B cell (primary cell): ENCODE results near the gene TRMT61A.
"Not testable (repeated sequence)": the region's sequence is repeated elsewhere in the genome, so short reads cannot be mapped to it uniquely, and the experiment has no call there.

ENCODE experiments used
- CTCF ChIP-seq: fragments of 200-600 bp; IDR thresholded peaks from one replicate; pipeline ENCODE4 v1.8.0; 2022; ENCODE audit warnings: antibody characterized with exemption, mild to moderate bottlenecking
- EZH2 ChIP-seq: IDR thresholded peaks from 2 replicates; pipeline ENCODE4 v1.6.1; 2012; ENCODE audit warnings: borderline replicate concordance, low read depth, mild to moderate bottlenecking, moderate library complexity, low read length; ENCODE audit not compliant: insufficient read depth, poor library complexity, severe bottlenecking

DNA sequence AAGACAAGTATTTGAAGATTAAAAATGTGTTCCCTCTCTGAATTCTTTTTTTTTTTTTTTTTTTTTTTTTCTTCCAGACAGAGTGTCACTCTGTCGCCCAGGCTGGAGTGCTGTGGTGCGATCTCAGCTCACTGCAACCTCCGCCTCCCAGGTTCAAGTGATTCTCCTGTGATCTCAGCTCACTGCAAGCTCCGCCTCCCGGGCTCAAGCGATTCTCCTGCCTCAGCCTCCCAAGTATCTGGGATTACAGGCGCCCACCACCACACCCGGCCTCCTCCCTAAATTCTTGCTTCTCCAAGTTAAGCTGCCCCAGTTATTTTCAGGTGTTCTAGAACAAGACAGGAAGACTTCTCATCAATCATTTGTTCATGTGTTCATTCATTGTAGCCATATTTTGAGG, 16.8 kb upstream of the TRMT61A start:
- TF ChIP-seq CTCF, EZH2: not testable (repeated sequence)
